Epithelial cell of esophagus (primary cell): Measurements from ENCODE around the gene BBS7.

Source experiments
- DNase-seq: peaks from one replicate; pipeline ENCODE4 v3.0.0; 2010; ENCODE audit warnings: low read depth
- H3K4me3 ChIP-seq: 2 replicates; pipeline ENCODE4 v1.5.1; 2011; ENCODE audit warnings: mild to moderate bottlenecking, low read length, control low read depth
- CTCF ChIP-seq: IDR thresholded peaks from 2 replicates; pipeline ENCODE4 v1.5.1; 2011; ENCODE audit warnings: low read depth, mild to moderate bottlenecking, low read length, control low read depth, inconsistent platforms; ENCODE audit not compliant: insufficient read depth; ENCODE audit errors: missing control alignments

Gene BBS7

GRCh38 chr4:121863799-121864198 is 6.5 kb downstream of the BBS7 start:
- H3K4me3 ChIP-seq = no peak overlapping the region
- DNase-seq = no peak
- TF ChIP-seq CTCF = no peak

DNA sequence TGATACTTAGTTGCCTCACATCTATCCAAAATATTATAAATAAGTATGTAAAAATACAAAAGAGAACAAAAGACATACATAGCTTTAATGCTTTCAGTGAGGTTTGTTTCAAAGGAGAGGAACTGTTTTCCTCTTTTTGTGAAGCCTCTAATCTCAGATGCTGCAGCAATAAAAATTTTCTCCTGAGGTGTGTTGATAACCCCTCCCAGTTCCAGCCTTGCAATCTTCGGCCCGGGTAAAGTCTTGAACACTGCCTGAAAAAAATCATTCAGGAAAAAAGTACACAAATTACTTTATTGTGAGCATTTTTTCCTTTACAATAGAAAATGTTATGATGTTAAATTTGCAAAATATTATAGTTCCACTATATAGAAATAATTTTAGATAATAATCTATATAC is 8.8 kb downstream of the BBS7 start:
- no peak for TF ChIP-seq CTCF
- H3K4me3 ChIP-seq = no peak overlapping the region
- DNase-seq = no peak

DNA sequence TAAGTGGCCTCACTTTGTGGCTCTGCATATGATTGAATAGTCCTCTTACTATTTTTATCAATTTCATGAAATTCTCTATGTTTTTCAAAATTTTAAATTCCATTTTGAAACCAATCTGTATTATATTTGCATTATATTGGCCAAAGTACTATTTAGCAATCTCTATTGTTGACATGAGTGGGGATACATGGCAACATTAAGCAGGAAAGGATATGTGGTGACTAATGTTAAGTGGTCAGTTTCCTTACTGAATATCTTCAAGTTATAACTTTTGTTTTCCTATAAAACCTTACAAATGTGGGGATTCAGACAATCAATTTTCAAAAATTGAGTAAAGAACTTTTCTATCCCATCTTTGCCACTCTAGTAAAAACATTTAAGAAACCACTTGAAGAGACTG is 10.2 kb downstream of the BBS7 start:
- no peak for DNase-seq
- H3K4me3 ChIP-seq = no peak overlapping the region
- no peak for TF ChIP-seq CTCF

GRCh38 chr4:121851354-121851753 is 18.9 kb downstream of the BBS7 start:
- no peak for TF ChIP-seq CTCF
- DNase-seq = no peak
- no peak overlapping the region for H3K4me3 ChIP-seq

- TF ChIP-seq CTCF = no peak
- no peak for DNase-seq
- H3K4me3 ChIP-seq = no peak overlapping the region
These were observed 23.6 kb downstream of the BBS7 start for GRCh38 chr4:121846662-121847061.

DNA sequence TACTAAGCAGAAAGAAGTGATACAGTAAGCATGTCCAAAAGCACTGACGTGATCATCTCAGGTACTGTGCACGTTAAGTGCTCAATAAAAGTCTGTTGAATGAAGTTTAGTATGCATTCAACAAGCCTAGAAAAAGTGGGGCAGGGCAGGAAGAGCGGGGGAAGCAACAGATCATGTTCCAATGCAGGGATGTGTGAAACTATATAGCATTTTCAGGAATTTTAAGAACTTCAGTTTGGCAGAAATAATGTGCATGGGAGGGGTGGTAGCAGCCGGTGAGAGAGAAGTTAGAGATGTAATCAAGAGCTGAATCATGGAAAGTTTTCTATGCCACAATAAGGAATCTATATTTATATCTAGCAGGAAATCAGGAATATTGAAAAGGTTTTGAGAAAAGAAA is 27.4 kb downstream of the BBS7 start:
- H3K4me3 ChIP-seq = no peak overlapping the region
- no peak for TF ChIP-seq CTCF
- no peak for DNase-seq

DNA sequence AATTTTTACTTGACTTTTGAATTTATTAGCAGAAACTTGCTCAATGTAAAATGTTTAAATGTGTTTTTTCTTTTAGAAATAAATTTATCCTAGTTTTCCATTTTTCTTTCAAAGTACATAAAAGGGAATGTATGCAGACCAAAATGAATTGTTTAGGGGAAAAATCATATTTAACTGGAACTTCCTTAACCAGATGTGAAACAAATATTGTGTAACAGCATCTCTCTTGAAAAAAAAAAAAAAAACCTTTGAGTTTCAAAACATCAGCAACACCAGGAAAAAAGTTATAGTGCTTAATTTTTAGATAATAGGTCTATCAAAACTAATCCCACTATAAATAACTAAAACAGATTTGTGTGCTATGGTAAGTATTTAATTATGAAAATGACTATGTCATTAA is 32.1 kb downstream of the BBS7 start:
- DNase-seq = no peak
- no peak for TF ChIP-seq CTCF
- H3K4me3 ChIP-seq = no peak overlapping the region
